ENCODE data around the gene CD163L1. TPM values are rescaled to one million over a fixed set of nuclear protein-coding genes. Genes with fewer than 3 reads are reported as not detected.

The CD163L1 gene
- total RNA-seq, 1 experiment from 2014 or later, result 27.0 TPM

- RAD21 ChIA-PET (ENCODE audit: low non-redundant PET in 1 of 2, low total read pairs in 2 of 2, uncharacterized antibody in 2 of 2, unreplicated experiment in 2 of 2), result no interaction called here
- no peaks in the 10 kb centered on the region for H3K9me2 ChIP-seq (ENCODE audit: insufficient read depth)
- no peaks in the 10 kb centered on the region for H4K20me1 ChIP-seq (ENCODE audit: insufficient read depth)
- no peak overlapping the region for H3K9ac ChIP-seq (ENCODE audit: low read length)
- POLR2A ChIA-PET, result no interaction called here
- intact Hi-C loops (cut with micrococcal nuclease), result no loop called here
- no peaks in the 10 kb centered on the region for H3K36me3 ChIP-seq (ENCODE audit: control insufficient read depth in 1 of 2, insufficient read depth in 2 of 2, low read length in 2 of 2)
- no peak overlapping the region for H3K27ac ChIP-seq (ENCODE audit: low read depth, low read length)
- DNase-seq (ENCODE audit: low read depth, low spot score) (no peak), ATAC-seq (no peak)
- no peak overlapping the region for H3K4me3 ChIP-seq (replicated peaks in 1 of 2; ENCODE audit: low read depth in 1 of 2, low read length in 2 of 2)
- no peak overlapping the region for H2AFZ ChIP-seq (ENCODE audit: low read depth, low read length, poor library complexity, severe bottlenecking)
- H3K4me1 ChIP-seq (ENCODE audit: control insufficient read depth in 1 of 2, insufficient read depth in 2 of 2, low read length in 2 of 2), result no peaks in the 10 kb centered on the region
- no peak for TF ChIP-seq JUND (IDR thresholded peaks at IDR 0.05)
- no peak for TF ChIP-seq FOSL1 (IDR thresholded peaks at IDR 0.05; ENCODE audit: low read depth)
- TF ChIP-seq YY1 (IDR thresholded peaks at IDR 0.05; ENCODE audit: extremely low read depth, insufficient replicate concordance, low read depth, low read length), result no peak
- no peak for TF ChIP-seq ELF1 (IDR thresholded peaks at IDR 0.05; ENCODE audit: borderline replicate concordance, low read depth)
- no peak for TF ChIP-seq EGR1 (IDR thresholded peaks at IDR 0.05; ENCODE audit: low read depth)
- TF ChIP-seq RAD21 (IDR thresholded peaks at IDR 0.05; ENCODE audit: low read depth), result no peak
- TF ChIP-seq SIN3A (IDR thresholded peaks at IDR 0.05; ENCODE audit: low read depth), result no peak
- no peak for TF ChIP-seq CEBPB (IDR thresholded peaks at IDR 0.05; ENCODE audit: low read depth)
- no peak for TF ChIP-seq EZH2 (IDR thresholded peaks at IDR 0.05)
- no peak for TF ChIP-seq TCF7L2 (IDR thresholded peaks at IDR 0.05; ENCODE audit: borderline replicate concordance, extremely low read depth, insufficient read depth, insufficient read length)
- no peak for TF ChIP-seq ZFX (IDR thresholded peaks at IDR 0.05)
- no peak for TF ChIP-seq CTCF (IDR thresholded peaks at IDR 0.05 in 2 of 3, conservative IDR thresholded peaks at IDR 0.05 in 1 of 3; ENCODE audit: borderline replicate concordance in 1 of 3, insufficient read depth in 1 of 3, low read depth in 2 of 3, low read length in 2 of 3)
- TF ChIP-seq ZBTB33 (IDR thresholded peaks at IDR 0.05; ENCODE audit: extremely low read depth, insufficient replicate concordance, low read length), result no peak
- TF ChIP-seq ATF3 (IDR thresholded peaks at IDR 0.05), result no peak
- TF ChIP-seq EZH2phosphoT487 (IDR thresholded peaks at IDR 0.05; ENCODE audit: borderline replicate concordance), result no peak
- no peak for TF ChIP-seq SP1 (IDR thresholded peaks at IDR 0.05; ENCODE audit: low read depth)
- TF ChIP-seq REST (IDR thresholded peaks at IDR 0.05; ENCODE audit: low read depth), result no peak
- no peak for TF ChIP-seq SRF (IDR thresholded peaks at IDR 0.05; ENCODE audit: low read depth)
- TF ChIP-seq MAX (IDR thresholded peaks at IDR 0.05), result no peak
- TF ChIP-seq POLR2A (IDR thresholded peaks at IDR 0.05; ENCODE audit: borderline replicate concordance, extremely low read depth, insufficient read depth, insufficient read length), result no peak
- BruUV-seq (replicated peaks), result no TSS peak
- no peaks in the 10 kb centered on the region for H3K79me2 ChIP-seq (ENCODE audit: insufficient read depth, low read length)
- H3K27me3 ChIP-seq (ENCODE audit: insufficient read depth, low read length), result no peaks in the 10 kb centered on the region
- no peaks in the 10 kb centered on the region for H3K9me3 ChIP-seq (ENCODE audit: control insufficient read depth in 1 of 2, insufficient read depth in 1 of 2, low read depth in 1 of 2, low read length in 2 of 2)
- CTCF ChIA-PET, result no interaction called here
- no peak overlapping the region for H3K4me2 ChIP-seq (ENCODE audit: low read length)
Observed at GRCh38 chr12:7310070-7310469, 133.9 kb downstream of the CD163L1 start.

Measured in HCT116 (cell line).